IMR-90 (cell line): Measurements from ENCODE around the gene INPP5A. TPM values are rescaled to one million over a fixed set of nuclear protein-coding genes. Genes with fewer than 3 reads are reported as not detected.

Experiments used
- ATAC-seq: fragments of 200-7000 bp; cut with Tn5 transposase; 2 replicates; pipeline ENCODE4 v1.9.1; 2020; ENCODE audit warnings: low read depth, mild to moderate bottlenecking, moderate library complexity
- Bru-seq: library from RNA; stranded (reverse); fragments of 400-500 nt; gene quantifications from one replicate; lab custom pipeline; 2021; lab: Mats Ljungman, UMichigan
- BruChase-seq, 2 experiments: library from RNA; stranded (reverse); fragments of 400-500 nt; gene quantifications; one replicate each; lab custom pipeline; 2021; lab: Mats Ljungman, UMichigan
- BruUV-seq: library from RNA; stranded (reverse); fragments of 400-500 nt; replicated peaks from 2 replicates; lab custom pipeline; 2021; lab: Mats Ljungman, UMichigan
- CTCF ChIA-PET: fragments of 300-600 bp; formaldehyde crosslinking; extraction: SDS; loops from one replicate; lab custom pipeline; 2021; ENCODE audit warnings: antibody characterized with exemption; lab: Yijun Ruan, JAX
- POLR2A ChIA-PET: fragments of 300-600 bp; sonication (Branson Sonifier 250); formaldehyde crosslinking; loops from one replicate; lab custom pipeline; 2022; ENCODE audit warnings: antibody characterized with exemption; ENCODE audit not compliant: unreplicated experiment; lab: Charles Lee
- DNase-seq: peaks from one replicate; pipeline ENCODE4 v3.0.0; 2013
- H2AFZ ChIP-seq: replicated peaks from 2 replicates; pipeline ENCODE3; 2013; ENCODE audit warnings: low read length, mild to moderate bottlenecking; ENCODE audit not compliant: poor library complexity
- H2AK5ac ChIP-seq: 2 replicates; pipeline ENCODE4 v1.6.1; 2013; ENCODE audit warnings: low read depth, low read length, inconsistent platforms
- H2AK9ac ChIP-seq: replicated peaks from 2 replicates; pipeline ENCODE3; 2013; ENCODE audit warnings: mild to moderate bottlenecking, low read depth, low read length, moderate library complexity; ENCODE audit not compliant: poor library complexity
- H2BK120ac ChIP-seq: 2 replicates; pipeline ENCODE4 v1.6.1; 2013; ENCODE audit warnings: low read depth, low read length, inconsistent platforms
- H2BK15ac ChIP-seq: 3 replicates; pipeline ENCODE4 v1.6.1; 2013; ENCODE audit warnings: low read depth, low read length, inconsistent platforms
- H2BK20ac ChIP-seq: 2 replicates; pipeline ENCODE4 v1.6.1; 2013; ENCODE audit warnings: low read depth, mild to moderate bottlenecking, inconsistent platforms, low read length, moderate library complexity
- H2BK5ac ChIP-seq: 2 replicates; pipeline ENCODE4 v1.6.1; 2013; ENCODE audit warnings: mild to moderate bottlenecking, low read depth, low read length, inconsistent platforms; ENCODE audit not compliant: poor library complexity, severe bottlenecking
- H3K14ac ChIP-seq: replicated peaks from 2 replicates; pipeline ENCODE4 v1.6.1; 2013; ENCODE audit warnings: low read depth, low read length, inconsistent platforms
- H3K18ac ChIP-seq: 2 replicates; pipeline ENCODE4 v1.6.1; 2013; ENCODE audit warnings: low read depth, low read length, control low read depth
- H3K23ac ChIP-seq: 2 replicates; pipeline ENCODE4 v1.6.1; 2013; ENCODE audit warnings: low read depth, low read length, inconsistent platforms
- H3K27ac ChIP-seq: 2 replicates; pipeline ENCODE4 v1.5.1; 2013; ENCODE audit warnings: mild to moderate bottlenecking, control low read depth, low read length; ENCODE audit not compliant: insufficient read depth
- H3K27me3 ChIP-seq: 2 replicates; pipeline ENCODE4 v1.6.1; 2013; ENCODE audit warnings: low read length; ENCODE audit not compliant: control insufficient read depth, insufficient read depth
- H3K36me3 ChIP-seq: 2 replicates; pipeline ENCODE4 v1.6.1; 2013; ENCODE audit warnings: low read length, mixed read lengths; ENCODE audit not compliant: control insufficient read depth, insufficient read depth
- H3K4ac ChIP-seq: 2 replicates; pipeline ENCODE4 v1.6.1; 2013; ENCODE audit warnings: low read depth, low read length, inconsistent platforms
- H3K4me1 ChIP-seq: 2 replicates; pipeline ENCODE4 v1.6.1; 2013; ENCODE audit warnings: low read length, mixed read lengths; ENCODE audit not compliant: control insufficient read depth, insufficient read depth
- H3K4me2 ChIP-seq: 2 replicates; pipeline ENCODE4 v1.6.1; 2013; ENCODE audit warnings: low read depth, mild to moderate bottlenecking, control low read depth, low read length, moderate library complexity
- H3K4me3 ChIP-seq: 2 replicates; pipeline ENCODE4 v1.5.1; 2013; ENCODE audit warnings: low read depth, mild to moderate bottlenecking, control low read depth, low read length, moderate library complexity; ENCODE audit not compliant: insufficient read depth
- H3K56ac ChIP-seq: 2 replicates; pipeline ENCODE4 v1.6.1; 2013; ENCODE audit warnings: low read length, inconsistent platforms; ENCODE audit not compliant: insufficient read depth; ENCODE audit errors: extremely low read depth
- H3K79me1 ChIP-seq, 2 experiments: 2 replicates each; pipeline ENCODE4 v1.6.1; 2013; ENCODE audit warnings: low read length in 2 of 2, inconsistent platforms in 1 of 2, low read depth in 1 of 2
- H3K9ac ChIP-seq: 2 replicates; pipeline ENCODE4 v1.6.1; 2013; ENCODE audit warnings: low read depth, low read length, control low read depth
- H3K9me1 ChIP-seq: 2 replicates; pipeline ENCODE4 v1.6.1; 2013; ENCODE audit warnings: low read length, inconsistent platforms; ENCODE audit not compliant: insufficient read depth
- H3K9me3 ChIP-seq: 2 replicates; pipeline ENCODE4 v1.6.1; 2013; ENCODE audit warnings: low read length; ENCODE audit not compliant: control insufficient read depth, insufficient read depth
- H4K20me1 ChIP-seq: 2 replicates; pipeline ENCODE4 v1.6.1; 2013; ENCODE audit warnings: low read length, inconsistent platforms; ENCODE audit not compliant: insufficient read depth
- H4K5ac ChIP-seq: 2 replicates; pipeline ENCODE4 v1.6.1; 2013; ENCODE audit warnings: mild to moderate bottlenecking, low read depth, low read length, control low read depth
- H4K8ac ChIP-seq, 2 experiments: 2 replicates each; pipeline ENCODE4 v1.6.1; 2013; ENCODE audit warnings: low read depth in 2 of 2, low read length in 2 of 2, control low read depth in 1 of 2, inconsistent platforms in 1 of 2
- H4K91ac ChIP-seq: 2 replicates; pipeline ENCODE4 v1.6.1; 2013; ENCODE audit warnings: low read depth, low read length, inconsistent platforms; ENCODE audit not compliant: insufficient read depth
- ELK1 ChIP-seq: fragments of 150-350 bp; IDR thresholded peaks from 2 replicates; pipeline ENCODE4 v1.6.1; 2016; ENCODE audit warnings: low read depth, mild to moderate bottlenecking, low read length, moderate library complexity, borderline replicate concordance
- POLR2A ChIP-seq: IDR thresholded peaks from 2 replicates; pipeline ENCODE4 v1.6.1; 2012; ENCODE audit warnings: mild to moderate bottlenecking, low read depth, low read length
- WGBS, 2 experiments: methylation state at CpG; one replicate each; pipeline versions ENCODE4 v1.1.5 to v1.1.7; 2013; ENCODE audit warnings: missing lambda C conversion rate in 2 of 2; ENCODE audit not compliant: insufficient read length in 1 of 2; ENCODE audit errors: extremely low coverage in 2 of 2; 5-methylcytosine and 5-hydroxymethylcytosine counted together
- dilution Hi-C: fragments of 300-500 bp; cut with HindIII; formaldehyde crosslinking; loops from one replicate; pipeline ENCODE4 v1.14.3; 2018; ENCODE audit warnings: low sequenced_read_pairs; ENCODE audit not compliant: unreplicated experiment
- in situ Hi-C: fragments of 300-500 bp; cut with MboI; formaldehyde crosslinking; loops from 3 replicates; pipeline ENCODE4 v1.14.3; 2019; ENCODE audit warnings: low sequenced_read_pairs, inconsistent platforms, mixed read lengths
- intact Hi-C: fragments of 100-400 bp; cut with micrococcal nuclease; formaldehyde crosslinking; loops from 2 replicates; pipeline ENCODE4 v1.10.0; 2022
- long read RNA-seq: library from polyadenylated mRNA; unstranded; transcript quantifications from one replicate; pipeline ENCODE4 v2.0.0, GENCODE V29; 2021; ENCODE audit not compliant: unreplicated experiment
- polyA plus RNA-seq, 3 experiments: library from polyadenylated mRNA; depleted of rRNA; stranded (reverse); fragments of >200 nt; gene quantifications; 2 replicates each; pipeline ENCODE4 v1.2.3, GENCODE V29; 2012; ENCODE audit warnings: low replicate concordance in 1 of 3
- total RNA-seq: library from RNA; depleted of rRNA; stranded (reverse); fragments of >200 nt; gene quantifications from 2 replicates; pipeline ENCODE4 v1.2.3, GENCODE V29; 2012; rRNA removed

INPP5A gene
- total RNA-seq (31.7 and 36.7 TPM in 2 replicates), polyA plus RNA-seq (2012; rRNA removed) (20.6 and 21.4 TPM in 2 replicates), Bru-seq, nascent RNA (percentile 60 among the genes with signal in this experiment), BruChase-seq, experiment 1, labeled RNA remaining after a 6-hour chase (percentile 55 among the genes with signal in this experiment), BruChase-seq, experiment 2, labeled RNA remaining after a 2-hour chase (percentile 55 among the genes with signal in this experiment)
- polyA plus RNA-seq (2012; cell fraction: cytosol; rRNA removed), result 15.9 and 20.4 TPM in 2 replicates
- polyA plus RNA-seq (2012; cell fraction: nucleus; rRNA removed; ENCODE audit: low replicate concordance), result 12.2 and 16.8 TPM in 2 replicates
- long read RNA-seq, transcript INPP5A-203 (16 exons, 2,967 nt), result major isoform, 31 of 43 reads
- long read RNA-seq, partial matches to known transcripts, result 9 of 43 reads
- long read RNA-seq, other reads (novel, unspliced or antisense), result 3 of 43 reads

- DNase-seq (no peak), ATAC-seq (no peak)
- no peak within 1 kb of the TSS for H2BK15ac ChIP-seq
- H3K79me1 ChIP-seq, result peaks cover 23 to 81% of the 10 kb centered on the region in 2 experiments
- H2BK20ac ChIP-seq, result no peak within 1 kb of the TSS
- H3K9ac ChIP-seq, result peak within 1 kb of the TSS; percentile 80
- H2AFZ ChIP-seq, result peak within 1 kb of the TSS; percentile 96
- peak within 1 kb of the TSS; percentile 74 for H3K4me3 ChIP-seq
- H3K9me3 ChIP-seq, result no peaks in the 10 kb centered on the region
- peak; percentile 65; the same call in 1 of the 2 replicates for TF ChIP-seq POLR2A
- no peak for TF ChIP-seq ELK1
- in situ Hi-C loops (no loop called here), intact Hi-C loops (loop anchor here (1.0 to 5.0 kb wide), 3 partner anchors 20 to 79 kb away; no protein-coding TSS in a partner anchor), dilution Hi-C loops (no loop called here)
- H3K56ac ChIP-seq, result no peak within 1 kb of the TSS
- peak within 1 kb of the TSS in 1 of 2 experiments; percentile 62; a peak in 1 of 4 replicates for H4K8ac ChIP-seq
- CTCF ChIA-PET, result no interaction called here
- H4K20me1 ChIP-seq, result peaks cover 43% of the 10 kb centered on the region
- H3K4ac ChIP-seq, result peak within 1 kb of the TSS; percentile 76
- peak within 1 kb of the TSS; percentile 90 for H3K23ac ChIP-seq
- no peak within 1 kb of the TSS for H3K18ac ChIP-seq
- no peak within 1 kb of the TSS for H4K5ac ChIP-seq
- H2BK120ac ChIP-seq, result peak within 1 kb of the TSS; percentile 32
- H2AK5ac ChIP-seq, result peak within 1 kb of the TSS; percentile 82
- H3K14ac ChIP-seq, result peak within 1 kb of the TSS; percentile 80
- WGBS, 2 experiments, result 0% methylated on average over 21 of the region's 50 CpGs; no CpG with 5 or more reads in 1 of the 2 experiments
- H3K36me3 ChIP-seq, result no peaks in the 10 kb centered on the region
- H2AK9ac ChIP-seq, result peak within 1 kb of the TSS; percentile 94
- peaks cover 28% of the 10 kb centered on the region for H3K4me1 ChIP-seq
- peaks cover 22% of the 10 kb centered on the region for H3K9me1 ChIP-seq
- H3K27ac ChIP-seq, result peak within 1 kb of the TSS; percentile 87
- H3K27me3 ChIP-seq, result no peaks in the 10 kb centered on the region
- peak within 1 kb of the TSS; percentile 95 for H3K4me2 ChIP-seq
- POLR2A ChIA-PET, result no interaction called here
- no TSS peak for BruUV-seq
- H2BK5ac ChIP-seq, result peak within 1 kb of the TSS; percentile 80
- H4K91ac ChIP-seq, result peak within 1 kb of the TSS; percentile 67
These were observed at the start of gene INPP5A for GRCh38 chr10:132537684-132538001. Gene INPP5A (plus strand): TSS chr10:132537787. CDS start chr10:132538097, 310 bp downstream.
